CD4-positive, alpha-beta T cell (primary cell): ENCODE data around the gene ELAC1. TPM values are rescaled to one million over a fixed set of nuclear protein-coding genes. Genes with fewer than 3 reads are reported as not detected.

Experiments used
- ATAC-seq: fragments of 200-7000 bp; cut with Tn5 transposase; one replicate; pipeline ENCODE4 v1.10.0; 2022; ENCODE audit warnings: mild to moderate bottlenecking; ENCODE audit not compliant: poor library complexity
- CTCF ChIA-PET: fragments of 350-600 bp; sonication (Branson Sonifier 250); formaldehyde crosslinking; loops from one replicate; lab custom pipeline; 2021; ENCODE audit warnings: antibody characterized with exemption, inconsistent platforms; lab: Charles Lee
- POLR2A ChIA-PET: fragments of 350-600 bp; sonication (Branson Sonifier 250); formaldehyde crosslinking; loops from one replicate; lab custom pipeline; 2021; ENCODE audit warnings: antibody characterized with exemption, inconsistent platforms; lab: Charles Lee
- DNase-seq, 14 experiments: peaks; one replicate each; pipeline ENCODE4 v3.0.0-alpha.2; 2013 to 2020; ENCODE audit warnings: mixed read lengths in 2 of 14
- H3K27ac ChIP-seq, 2 donors: one replicate each; pipeline versions ENCODE4 v1.5.1 to v1.7.0; 2013; ENCODE audit warnings: low read length in 2 of 2, low read depth in 1 of 2, mild to moderate bottlenecking in 1 of 2
- H3K27me3 ChIP-seq, 2 experiments: 1 replicate in 1 of 2; 2 replicates in 1 of 2; pipeline versions ENCODE4 v1.6.1 to v1.7.0; 2013; ENCODE audit warnings: low read length in 2 of 2, control low read depth in 1 of 2, mild to moderate bottlenecking in 1 of 2, moderate library complexity in 1 of 2; ENCODE audit not compliant: insufficient read depth in 2 of 2, control insufficient read depth in 1 of 2
- H3K36me3 ChIP-seq: one replicate; pipeline ENCODE4 v1.6.1; 2013; ENCODE audit warnings: low read length, control low read depth; ENCODE audit not compliant: insufficient read depth
- H3K4me1 ChIP-seq: one replicate; pipeline ENCODE4 v1.6.1; 2013; ENCODE audit warnings: low read length, control low read depth; ENCODE audit not compliant: insufficient read depth
- H3K4me3 ChIP-seq: one replicate; pipeline ENCODE4 v1.5.1; 2013; ENCODE audit warnings: mild to moderate bottlenecking, low read length, moderate library complexity
- H3K9me3 ChIP-seq, 2 experiments: 1 replicate in 1 of 2; 2 replicates in 1 of 2; pipeline versions ENCODE4 v1.6.1 to v1.7.0; 2013; ENCODE audit warnings: low read length in 2 of 2, mild to moderate bottlenecking in 2 of 2, control low read depth in 1 of 2, moderate library complexity in 1 of 2; ENCODE audit not compliant: control insufficient read depth in 1 of 2, insufficient read depth in 1 of 2
- H3K27ac Mint-ChIP-seq: one replicate; pipeline ENCODE4 v1.8.0; 2020; ENCODE audit warnings: mixed read lengths
- H3K27me3 Mint-ChIP-seq: one replicate; pipeline ENCODE4 v1.8.0; 2021; ENCODE audit warnings: mixed read lengths
- H3K36me3 Mint-ChIP-seq: one replicate; pipeline ENCODE4 v1.8.0; 2021; ENCODE audit warnings: low read depth, mixed read lengths
- H3K4me1 Mint-ChIP-seq: one replicate; pipeline ENCODE4 v1.8.0; 2021; ENCODE audit warnings: low read depth, mixed read lengths
- H3K4me3 Mint-ChIP-seq: one replicate; pipeline ENCODE4 v1.8.0; 2020; ENCODE audit warnings: mild to moderate bottlenecking, mixed read lengths
- H3K9me3 Mint-ChIP-seq: one replicate; pipeline ENCODE4 v1.8.0; 2020; ENCODE audit warnings: mixed read lengths
- CTCF ChIP-seq: fragments of 200-600 bp; IDR thresholded peaks from one replicate; pipeline ENCODE4 v1.8.0; 2022; ENCODE audit warnings: antibody characterized with exemption, mild to moderate bottlenecking
- intact Hi-C, 2 experiments: fragments of 100-400 bp; cut with DNase I in 1 of 2; cut with micrococcal nuclease in 1 of 2; formaldehyde crosslinking; loops; one replicate each; pipeline versions ENCODE4 v1.15.1 to v1.9.0; 2023 to 2025; cut with DNase I, micrococcal nuclease
- total RNA-seq, 174 experiments: library from RNA in 2 of 174; stranded (reverse) in 2 of 174; gene quantifications; one replicate each; pipeline ENCODE4 v1.2.3 and lab custom pipeline; 2021 to 2026

Gene ELAC1
- total RNA-seq, 2 experiments from 2014 or later: 3.0 to 4.6 TPM

GRCh38 chr18:51032193-51032592 lies 64.4 kb downstream of the ELAC1 start:
- ATAC-seq: no peak
- intact Hi-C loops: loop anchor here (2.0 to 10.0 kb wide), 3 partner anchors 155 to 747 kb away; partner anchors contain the start of genes CXXC1 (in 1 of the 2), MBD1 (in 1 of the 2), ME2 (in 1 of the 2) and MEX3C (in 1 of the 2)
- H3K27me3 Mint-ChIP-seq: no peaks in the 10 kb centered on the region
- peaks cover 71% of the 10 kb centered on the region for H3K36me3 Mint-ChIP-seq
- H3K27ac Mint-ChIP-seq: peak overlapping the region; percentile 99
- TF ChIP-seq CTCF: no peak
- Histone ChIP-seq H3K9me3 (no peaks in the 10 kb centered on the region), H3K27me3 (no peaks in the 10 kb centered on the region), H3K4me3 (peak overlapping the region; percentile 77), H3K4me1 (peaks cover 43% of the 10 kb centered on the region), H3K27ac (no peak overlapping the region), H3K36me3 (no peaks in the 10 kb centered on the region)
- H3K9me3 Mint-ChIP-seq: no peaks in the 10 kb centered on the region
- CTCF ChIA-PET: interaction anchor here (1.0 to 1.4 kb wide), 3 partner anchors 10 to 19 kb away, joined by 3 to 5 read pairs (median 4); no protein-coding TSS in a partner anchor
- no peak for DNase-seq
- H3K4me1 Mint-ChIP-seq: peaks cover 84% of the 10 kb centered on the region
- POLR2A ChIA-PET: interaction anchor here (1.5 to 4.2 kb wide), 2 partner anchors 64 to 154 kb away, joined by 4 to 107 read pairs; partner anchors contain the start of genes ELAC1 and ME2
- H3K4me3 Mint-ChIP-seq: peak overlapping the region; percentile 100

GRCh38 chr18:51037230-51037629 lies 69.4 kb downstream of the ELAC1 start:
- ATAC-seq: no peak
- POLR2A ChIA-PET: no interaction called here
- no peak for TF ChIP-seq CTCF
- H3K4me1 ChIP-seq: peaks cover 56% of the 10 kb centered on the region
- H3K9me3 ChIP-seq: no peaks in the 10 kb centered on the region
- Mint-ChIP-seq H3K4me1 (peaks cover 98% of the 10 kb centered on the region), H3K27ac (peak overlapping the region; percentile 57), H3K9me3 (no peaks in the 10 kb centered on the region), H3K27me3 (no peaks in the 10 kb centered on the region), H3K4me3 (peak overlapping the region; percentile 9), H3K36me3 (peaks cover 40% of the 10 kb centered on the region)
- H3K36me3 ChIP-seq: no peaks in the 10 kb centered on the region
- H3K27me3 ChIP-seq: no peaks in the 10 kb centered on the region
- intact Hi-C loops: loop anchor here in 1 of 2 experiments (10.0 kb wide), 1 partner anchor 752 kb away; the partner anchor contains the start of genes CXXC1 and MBD1
- no peak for DNase-seq
- H3K27ac ChIP-seq: no peak overlapping the region
- CTCF ChIA-PET: interaction anchor here (2.7 kb wide), 1 partner anchor 14 kb away, joined by 12 read pairs; no protein-coding TSS in a partner anchor
- H3K4me3 ChIP-seq: no peak overlapping the region

Other genes starting within 250 kb of the ELAC1 start
- gene MRO, start 148.0 kb upstream of the ELAC1 start, total RNA-seq: not detected
- gene ME2, start 88.9 kb upstream of the ELAC1 start, total RNA-seq: 10 to 100 TPM; 15.6 to 16.1 TPM
- 10 to 100 TPM; 82.0 to 82.9 TPM for gene SMAD4, start 62.2 kb downstream of the ELAC1 start, total RNA-seq
- gene MEX3C, start 229.6 kb downstream of the ELAC1 start, total RNA-seq: 10 to 100 TPM; 70.8 to 76.1 TPM